HEK293 (cell line): ENCODE measurements around the gene EDIL3.

Experiments
- GLIS1 ChIP-seq: fragments of 450-650 bp; formaldehyde crosslinking; IDR thresholded peaks from 2 replicates; pipeline ENCODE4 v1.5.1; 2016; ENCODE audit warnings: missing biosample characterization, missing genetic modification characterization
- KLF16 ChIP-seq: fragments of 450-650 bp; formaldehyde crosslinking; IDR thresholded peaks from 2 replicates; pipeline ENCODE4 v1.5.1; 2017; ENCODE audit warnings: missing biosample characterization, missing genetic modification characterization
- PATZ1 ChIP-seq: fragments of 450-650 bp; formaldehyde crosslinking; IDR thresholded peaks from 2 replicates; pipeline ENCODE4 v1.5.1; 2016; ENCODE audit warnings: missing biosample characterization, missing genetic modification characterization
- WT1 ChIP-seq: fragments of 450-650 bp; formaldehyde crosslinking; IDR thresholded peaks from 2 replicates; pipeline ENCODE4 v1.5.1; 2016; ENCODE audit warnings: missing biosample characterization, missing genetic modification characterization
- ZBTB17 ChIP-seq: fragments of 450-650 bp; formaldehyde crosslinking; IDR thresholded peaks from 2 replicates; pipeline ENCODE4 v1.5.1; 2016; ENCODE audit warnings: missing biosample characterization, missing genetic modification characterization
- ZBTB48 ChIP-seq: fragments of 450-650 bp; formaldehyde crosslinking; IDR thresholded peaks from 2 replicates; pipeline ENCODE4 v1.5.1; 2016; ENCODE audit warnings: missing biosample characterization, missing genetic modification characterization
- ZEB2 ChIP-seq: fragments of 450-650 bp; formaldehyde crosslinking; IDR thresholded peaks from 2 replicates; pipeline ENCODE4 v1.5.1; 2016; ENCODE audit warnings: missing biosample characterization, missing genetic modification characterization
- ZFHX2 ChIP-seq: fragments of 450-650 bp; formaldehyde crosslinking; conservative IDR thresholded peaks from 2 replicates; pipeline ENCODE4 v1.5.1; 2016; ENCODE audit warnings: missing biosample characterization, missing genetic modification characterization
- ZNF140 ChIP-seq: fragments of 450-650 bp; formaldehyde crosslinking; IDR thresholded peaks from 2 replicates; pipeline ENCODE4 v1.5.1; 2016; ENCODE audit warnings: missing biosample characterization, missing genetic modification characterization
- ZNF174 ChIP-seq: fragments of 450-650 bp; formaldehyde crosslinking; IDR thresholded peaks from 2 replicates; pipeline ENCODE4 v1.5.0; 2017; ENCODE audit warnings: missing biosample characterization, mild to moderate bottlenecking, missing genetic modification characterization
- ZNF223 ChIP-seq: fragments of 450-650 bp; formaldehyde crosslinking; IDR thresholded peaks from 2 replicates; pipeline ENCODE4 v1.5.1; 2016; ENCODE audit warnings: missing biosample characterization, missing genetic modification characterization
- ZNF362 ChIP-seq: fragments of 450-650 bp; formaldehyde crosslinking; IDR thresholded peaks from 2 replicates; pipeline ENCODE4 v1.5.1; 2016; ENCODE audit warnings: missing biosample characterization, missing genetic modification characterization
- ZNF366 ChIP-seq: fragments of 450-650 bp; formaldehyde crosslinking; conservative IDR thresholded peaks from 2 replicates; pipeline ENCODE4 v1.5.1; 2016; ENCODE audit warnings: missing biosample characterization, missing genetic modification characterization
- ZNF433 ChIP-seq: fragments of 450-650 bp; formaldehyde crosslinking; IDR thresholded peaks from 2 replicates; pipeline ENCODE4 v1.5.1; 2016; ENCODE audit warnings: missing biosample characterization, missing genetic modification characterization, low read depth
- ZNF660 ChIP-seq: fragments of 450-650 bp; IDR thresholded peaks from 2 replicates; pipeline ENCODE4 v1.5.1; 2018; ENCODE audit warnings: missing biosample characterization, mild to moderate bottlenecking, missing genetic modification characterization
- ZNF791 ChIP-seq: fragments of 450-650 bp; formaldehyde crosslinking; IDR thresholded peaks from 2 replicates; pipeline ENCODE4 v1.5.1; 2016; ENCODE audit warnings: missing biosample characterization, missing genetic modification characterization
- ZSCAN23 ChIP-seq: fragments of 450-650 bp; formaldehyde crosslinking; IDR thresholded peaks from 2 replicates; pipeline ENCODE4 v1.5.1; 2016; ENCODE audit warnings: missing biosample characterization, missing genetic modification characterization
- TF ChIP-seq, protein P1 (sequence below): fragments of 450-650 bp; formaldehyde crosslinking; IDR thresholded peaks from 2 replicates; pipeline ENCODE4 v1.5.1; 2016; ENCODE audit warnings: missing biosample characterization, missing genetic modification characterization
- TF ChIP-seq, protein P2 (sequence below): fragments of 450-650 bp; formaldehyde crosslinking; IDR thresholded peaks from 2 replicates; pipeline ENCODE4 v1.5.1; 2016; ENCODE audit warnings: missing biosample characterization, missing genetic modification characterization
- TF ChIP-seq, protein P3 (sequence below): fragments of 450-650 bp; formaldehyde crosslinking; IDR thresholded peaks from 2 replicates; pipeline ENCODE4 v1.5.1; 2016; ENCODE audit warnings: missing biosample characterization, missing genetic modification characterization, borderline replicate concordance
- TF ChIP-seq, protein P4 (sequence below): fragments of 450-650 bp; formaldehyde crosslinking; IDR thresholded peaks from 2 replicates; pipeline ENCODE4 v1.5.1; 2016; ENCODE audit warnings: missing biosample characterization, missing genetic modification characterization

Gene EDIL3

DNA sequence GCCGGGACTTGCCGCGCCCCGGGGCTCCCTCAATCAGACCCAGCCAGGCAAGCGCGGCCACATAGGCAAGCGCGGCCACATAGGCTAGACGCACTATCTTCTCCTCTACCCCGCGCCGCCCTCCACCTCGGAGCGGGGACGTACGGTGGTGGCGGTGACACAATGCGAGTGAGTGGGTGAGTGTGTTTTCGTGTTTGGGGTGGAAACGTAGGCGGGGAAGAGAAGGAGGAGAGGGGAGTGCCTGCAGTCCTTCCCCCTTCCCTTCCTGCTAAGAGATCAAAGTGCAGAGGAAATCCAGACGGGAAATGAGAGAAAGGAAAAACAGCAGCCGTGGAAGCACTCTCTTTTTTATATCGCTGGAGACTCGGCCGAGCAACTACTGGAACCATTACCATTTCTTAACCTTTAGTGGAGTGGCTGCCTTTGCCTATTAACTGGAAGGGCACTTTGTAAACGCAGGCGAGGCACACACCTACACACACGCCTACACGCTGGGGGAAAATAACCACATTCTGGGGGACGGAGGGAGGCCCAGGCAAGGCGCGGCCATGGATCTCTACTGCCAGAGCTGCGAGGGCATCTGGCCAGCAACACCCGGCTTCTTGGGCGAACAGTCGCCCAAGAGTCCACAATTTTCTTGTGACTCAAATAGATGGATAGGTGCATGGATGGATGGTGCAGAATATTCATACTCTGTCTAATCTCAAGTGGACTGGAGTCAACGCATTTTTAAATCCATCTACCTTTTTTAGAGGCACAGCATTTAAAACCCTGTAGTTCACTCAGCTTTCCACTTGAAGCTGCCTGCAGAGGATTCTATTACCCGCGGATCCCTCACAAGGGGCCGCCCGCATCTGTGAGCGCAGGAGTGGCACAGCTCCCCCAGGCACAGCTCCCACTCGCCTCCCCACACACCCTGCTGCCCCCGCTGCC is 2.1 kb downstream of the EDIL3 start (continued):
- TF ChIP-seq, protein P1, sequence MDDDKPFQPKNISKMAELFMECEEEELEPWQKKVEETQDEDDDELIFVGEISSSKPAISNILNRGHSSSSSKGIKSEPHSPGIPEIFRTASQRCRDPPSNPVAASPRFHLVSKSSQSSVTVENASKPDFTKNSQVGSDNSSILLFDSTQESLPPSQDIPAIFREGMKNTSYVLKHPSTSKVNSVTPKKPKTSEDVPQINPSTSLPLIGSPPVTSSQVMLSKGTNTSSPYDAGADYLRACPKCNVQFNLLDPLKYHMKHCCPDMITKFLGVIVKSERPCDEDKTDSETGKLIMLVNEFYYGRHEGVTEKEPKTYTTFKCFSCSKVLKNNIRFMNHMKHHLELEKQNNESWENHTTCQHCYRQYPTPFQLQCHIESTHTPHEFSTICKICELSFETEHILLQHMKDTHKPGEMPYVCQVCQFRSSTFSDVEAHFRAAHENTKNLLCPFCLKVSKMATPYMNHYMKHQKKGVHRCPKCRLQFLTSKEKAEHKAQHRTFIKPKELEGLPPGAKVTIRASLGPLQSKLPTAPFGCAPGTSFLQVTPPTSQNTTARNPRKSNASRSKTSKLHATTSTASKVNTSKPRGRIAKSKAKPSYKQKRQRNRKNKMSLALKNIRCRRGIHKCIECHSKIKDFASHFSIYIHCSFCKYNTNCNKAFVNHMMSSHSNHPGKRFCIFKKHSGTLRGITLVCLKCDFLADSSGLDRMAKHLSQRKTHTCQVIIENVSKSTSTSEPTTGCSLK, result no peak
- TF ChIP-seq ZNF791, result no peak
- TF ChIP-seq ZEB2 (tag by site-specific recombination), result peak; percentile 71
- TF ChIP-seq ZBTB48 (tag by site-specific recombination), result peak; percentile 29; the same call in 1 of the 2 replicates
- peak; percentile 71; the same call in 1 of the 2 replicates for TF ChIP-seq ZNF362 (tag by site-specific recombination)
- peak; percentile 78 for TF ChIP-seq PATZ1 (tag by site-specific recombination)
- TF ChIP-seq, protein P2, sequence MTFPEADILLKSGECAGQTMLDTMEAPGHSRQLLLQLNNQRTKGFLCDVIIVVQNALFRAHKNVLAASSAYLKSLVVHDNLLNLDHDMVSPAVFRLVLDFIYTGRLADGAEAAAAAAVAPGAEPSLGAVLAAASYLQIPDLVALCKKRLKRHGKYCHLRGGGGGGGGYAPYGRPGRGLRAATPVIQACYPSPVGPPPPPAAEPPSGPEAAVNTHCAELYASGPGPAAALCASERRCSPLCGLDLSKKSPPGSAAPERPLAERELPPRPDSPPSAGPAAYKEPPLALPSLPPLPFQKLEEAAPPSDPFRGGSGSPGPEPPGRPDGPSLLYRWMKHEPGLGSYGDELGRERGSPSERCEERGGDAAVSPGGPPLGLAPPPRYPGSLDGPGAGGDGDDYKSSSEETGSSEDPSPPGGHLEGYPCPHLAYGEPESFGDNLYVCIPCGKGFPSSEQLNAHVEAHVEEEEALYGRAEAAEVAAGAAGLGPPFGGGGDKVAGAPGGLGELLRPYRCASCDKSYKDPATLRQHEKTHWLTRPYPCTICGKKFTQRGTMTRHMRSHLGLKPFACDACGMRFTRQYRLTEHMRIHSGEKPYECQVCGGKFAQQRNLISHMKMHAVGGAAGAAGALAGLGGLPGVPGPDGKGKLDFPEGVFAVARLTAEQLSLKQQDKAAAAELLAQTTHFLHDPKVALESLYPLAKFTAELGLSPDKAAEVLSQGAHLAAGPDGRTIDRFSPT (tag by site-specific recombination), result no peak
- TF ChIP-seq KLF16, result peak; percentile 65; the same call in 1 of the 2 replicates
- peak; percentile 80 for TF ChIP-seq ZNF366
- TF ChIP-seq, protein P3, sequence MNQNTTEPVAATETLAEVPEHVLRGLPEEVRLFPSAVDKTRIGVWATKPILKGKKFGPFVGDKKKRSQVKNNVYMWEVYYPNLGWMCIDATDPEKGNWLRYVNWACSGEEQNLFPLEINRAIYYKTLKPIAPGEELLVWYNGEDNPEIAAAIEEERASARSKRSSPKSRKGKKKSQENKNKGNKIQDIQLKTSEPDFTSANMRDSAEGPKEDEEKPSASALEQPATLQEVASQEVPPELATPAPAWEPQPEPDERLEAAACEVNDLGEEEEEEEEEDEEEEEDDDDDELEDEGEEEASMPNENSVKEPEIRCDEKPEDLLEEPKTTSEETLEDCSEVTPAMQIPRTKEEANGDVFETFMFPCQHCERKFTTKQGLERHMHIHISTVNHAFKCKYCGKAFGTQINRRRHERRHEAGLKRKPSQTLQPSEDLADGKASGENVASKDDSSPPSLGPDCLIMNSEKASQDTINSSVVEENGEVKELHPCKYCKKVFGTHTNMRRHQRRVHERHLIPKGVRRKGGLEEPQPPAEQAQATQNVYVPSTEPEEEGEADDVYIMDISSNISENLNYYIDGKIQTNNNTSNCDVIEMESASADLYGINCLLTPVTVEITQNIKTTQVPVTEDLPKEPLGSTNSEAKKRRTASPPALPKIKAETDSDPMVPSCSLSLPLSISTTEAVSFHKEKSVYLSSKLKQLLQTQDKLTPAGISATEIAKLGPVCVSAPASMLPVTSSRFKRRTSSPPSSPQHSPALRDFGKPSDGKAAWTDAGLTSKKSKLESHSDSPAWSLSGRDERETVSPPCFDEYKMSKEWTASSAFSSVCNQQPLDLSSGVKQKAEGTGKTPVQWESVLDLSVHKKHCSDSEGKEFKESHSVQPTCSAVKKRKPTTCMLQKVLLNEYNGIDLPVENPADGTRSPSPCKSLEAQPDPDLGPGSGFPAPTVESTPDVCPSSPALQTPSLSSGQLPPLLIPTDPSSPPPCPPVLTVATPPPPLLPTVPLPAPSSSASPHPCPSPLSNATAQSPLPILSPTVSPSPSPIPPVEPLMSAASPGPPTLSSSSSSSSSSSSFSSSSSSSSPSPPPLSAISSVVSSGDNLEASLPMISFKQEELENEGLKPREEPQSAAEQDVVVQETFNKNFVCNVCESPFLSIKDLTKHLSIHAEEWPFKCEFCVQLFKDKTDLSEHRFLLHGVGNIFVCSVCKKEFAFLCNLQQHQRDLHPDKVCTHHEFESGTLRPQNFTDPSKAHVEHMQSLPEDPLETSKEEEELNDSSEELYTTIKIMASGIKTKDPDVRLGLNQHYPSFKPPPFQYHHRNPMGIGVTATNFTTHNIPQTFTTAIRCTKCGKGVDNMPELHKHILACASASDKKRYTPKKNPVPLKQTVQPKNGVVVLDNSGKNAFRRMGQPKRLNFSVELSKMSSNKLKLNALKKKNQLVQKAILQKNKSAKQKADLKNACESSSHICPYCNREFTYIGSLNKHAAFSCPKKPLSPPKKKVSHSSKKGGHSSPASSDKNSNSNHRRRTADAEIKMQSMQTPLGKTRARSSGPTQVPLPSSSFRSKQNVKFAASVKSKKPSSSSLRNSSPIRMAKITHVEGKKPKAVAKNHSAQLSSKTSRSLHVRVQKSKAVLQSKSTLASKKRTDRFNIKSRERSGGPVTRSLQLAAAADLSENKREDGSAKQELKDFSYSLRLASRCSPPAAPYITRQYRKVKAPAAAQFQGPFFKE (tag by site-specific recombination), result no peak
- TF ChIP-seq WT1 (tag by site-specific recombination), result peak; percentile 60; the same call in 1 of the 2 replicates
- TF ChIP-seq GLIS1 (tag by site-specific recombination), result peak; percentile 32
- no peak for TF ChIP-seq ZNF433 (tag by site-specific recombination)
- no peak for TF ChIP-seq ZNF140 (tag by site-specific recombination)
- TF ChIP-seq ZNF660 (tag by site-specific recombination), result peak; percentile 54; the same call in 1 of the 2 replicates
- TF ChIP-seq ZNF174 (tag by site-specific recombination), result no peak
- TF ChIP-seq, protein P4, sequence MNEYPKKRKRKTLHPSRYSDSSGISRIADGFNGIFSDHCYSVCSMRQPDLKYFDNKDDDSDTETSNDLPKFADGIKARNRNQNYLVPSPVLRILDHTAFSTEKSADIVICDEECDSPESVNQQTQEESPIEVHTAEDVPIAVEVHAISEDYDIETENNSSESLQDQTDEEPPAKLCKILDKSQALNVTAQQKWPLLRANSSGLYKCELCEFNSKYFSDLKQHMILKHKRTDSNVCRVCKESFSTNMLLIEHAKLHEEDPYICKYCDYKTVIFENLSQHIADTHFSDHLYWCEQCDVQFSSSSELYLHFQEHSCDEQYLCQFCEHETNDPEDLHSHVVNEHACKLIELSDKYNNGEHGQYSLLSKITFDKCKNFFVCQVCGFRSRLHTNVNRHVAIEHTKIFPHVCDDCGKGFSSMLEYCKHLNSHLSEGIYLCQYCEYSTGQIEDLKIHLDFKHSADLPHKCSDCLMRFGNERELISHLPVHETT (tag by site-specific recombination), result 0 out of 2 replicates have a peak, but pooled peaks have one; percentile 27
- TF ChIP-seq ZFHX2 (tag by site-specific recombination), result peak; percentile 98
- no peak for TF ChIP-seq ZSCAN23 (tag by site-specific recombination)
- no peak for TF ChIP-seq ZNF223 (tag by site-specific recombination)
- peak; percentile 71; the same call in 1 of the 2 replicates for TF ChIP-seq ZBTB17 (tag by site-specific recombination)
